HTR-8/SVneo (cell line): ENCODE measurements around the gene WDR59.
"Not testable (repeated sequence)": the region's sequence is repeated elsewhere in the genome, so short reads cannot be mapped to it uniquely, and the experiment has no call there.

Experiments used
- DNase-seq: peaks from one replicate; pipeline ENCODE4 v3.0.0; 2011; ENCODE audit warnings: low spot score, mixed read lengths; ENCODE audit not compliant: insufficient read length
- FAIRE-seq: peaks from 2 replicates; lab custom pipeline; 2011; peaks lifted over from hg19 to GRCh38; lab: Jason Lieb, UNC

Gene WDR59

GRCh38 chr16:74874123-74874522 is 110.8 kb downstream of the WDR59 start:
- FAIRE-seq (no peak), DNase-seq (no peak)

- no peak for DNase-seq
- FAIRE-seq, result no peak
Measured at GRCh38 chr16:74872302-74872701, 112.6 kb downstream of the WDR59 start.

GRCh38 chr16:74871608-74872007 is 113.3 kb downstream of the WDR59 start:
- FAIRE-seq (no peak), DNase-seq (no peak)

GRCh38 chr16:74868501-74868900 is 116.4 kb downstream of the WDR59 start:
- FAIRE-seq (no peak), DNase-seq (peak; percentile 40)

GRCh38 chr16:74868035-74868434 is 116.9 kb downstream of the WDR59 start:
- FAIRE-seq (no peak), DNase-seq (no peak)

- FAIRE-seq (no peak), DNase-seq (no peak)
Measured at GRCh38 chr16:74867281-74867849, 117.6 kb downstream of the WDR59 start.

- FAIRE-seq (no peak), DNase-seq (no peak)
Measured at GRCh38 chr16:74865922-74866598, 118.9 kb downstream of the WDR59 start.

GRCh38 chr16:74862743-74863244 is 122.1 kb downstream of the WDR59 start:
- peak; percentile 79 for DNase-seq
- FAIRE-seq, result peak; percentile 28

GRCh38 chr16:74852500-74852875 is 132.4 kb downstream of the WDR59 start:
- no peak for DNase-seq
- FAIRE-seq, result no peak

- FAIRE-seq, result no peak
- DNase-seq, result no peak
Measured at GRCh38 chr16:74850027-74850426, 134.9 kb downstream of the WDR59 start.

- DNase-seq, result no peak
- no peak for FAIRE-seq
Measured at GRCh38 chr16:74847202-74847601, 137.7 kb downstream of the WDR59 start.

GRCh38 chr16:74846714-74847113 is 138.2 kb downstream of the WDR59 start:
- DNase-seq (no peak), FAIRE-seq (no peak)

- DNase-seq (no peak), FAIRE-seq (no peak)
Measured at GRCh38 chr16:74844041-74844980, 140.6 kb downstream of the WDR59 start.

- not testable (repeated sequence) for DNase-seq, FAIRE-seq
Measured at GRCh38 chr16:74843381-74844035, 141.4 kb downstream of the WDR59 start.

- FAIRE-seq, result no peak
- DNase-seq, result no peak
Measured at GRCh38 chr16:74842413-74842812, 142.5 kb downstream of the WDR59 start.

GRCh38 chr16:74841904-74842303 is 143.0 kb downstream of the WDR59 start:
- FAIRE-seq (no peak), DNase-seq (no peak)

GRCh38 chr16:74841469-74841868 is 143.5 kb downstream of the WDR59 start:
- no peak for DNase-seq
- no peak for FAIRE-seq

- DNase-seq, result no peak
- no peak for FAIRE-seq
Measured at GRCh38 chr16:74837056-74837455, 147.9 kb downstream of the WDR59 start.

- no peak for FAIRE-seq
- no peak for DNase-seq
Measured at GRCh38 chr16:74836111-74836671, 148.7 kb downstream of the WDR59 start.

- FAIRE-seq, result no peak
- no peak for DNase-seq
Measured at GRCh38 chr16:74832228-74832627, 152.7 kb downstream of the WDR59 start.
